Kasumi-1 (cell line): ENCODE data around the gene PIK3R3.
"Not testable (repeated sequence)": the region's sequence is repeated elsewhere in the genome, so short reads cannot be mapped to it uniquely, and the experiment has no call there.

Source experiments
- DNase-seq, 2 experiments: peaks; one replicate each; lab custom pipeline; 2025; lab: John Stamatoyannopoulos, UW

Gene PIK3R3

GRCh38 chr1:46102769-46103476 is 29.5 kb downstream of the PIK3R3 start:
- no peak for DNase-seq

DNA sequence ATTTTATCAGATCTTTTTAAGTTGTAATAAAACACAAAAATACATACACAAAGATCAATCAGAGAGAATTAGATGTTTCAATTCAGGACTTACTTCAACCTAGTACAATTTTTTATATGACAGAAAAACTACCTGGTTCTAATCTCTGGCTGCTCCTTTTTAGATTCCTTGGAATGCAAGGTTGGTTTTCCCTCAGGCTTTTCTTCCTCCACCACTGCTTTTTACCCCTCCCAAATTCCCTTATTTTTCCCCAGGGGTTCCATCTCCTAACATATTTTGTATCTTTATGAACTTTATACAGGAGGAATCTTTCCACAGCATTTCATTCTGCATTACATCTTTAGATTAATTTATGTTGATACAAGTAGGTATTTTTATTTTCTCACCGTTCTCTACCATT is 33.2 kb downstream of the PIK3R3 start:
- no peak for DNase-seq

- DNase-seq: no peak
These were observed 34.3 kb downstream of the PIK3R3 start for GRCh38 chr1:46098027-46098712.

DNA sequence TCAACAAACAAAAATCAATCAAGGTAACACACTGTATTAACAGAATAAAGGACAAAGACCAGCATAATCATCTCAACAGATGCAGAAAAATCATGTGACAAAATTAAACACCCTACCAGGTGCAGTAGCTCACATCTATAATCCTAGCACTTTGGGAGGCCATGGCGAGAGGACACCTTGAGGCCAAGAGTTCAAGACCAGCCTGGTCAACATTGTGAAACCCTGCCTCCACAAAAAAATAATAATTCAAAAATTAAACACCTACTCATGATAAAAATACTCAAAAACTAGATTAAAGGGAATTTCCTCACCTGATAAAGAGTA is 35.3 kb downstream of the PIK3R3 start:
- DNase-seq: no peak

GRCh38 chr1:46096269-46097148 is 35.9 kb downstream of the PIK3R3 start:
- DNase-seq: no peak

- not testable (repeated sequence) for DNase-seq
These were observed 37.3 kb downstream of the PIK3R3 start for GRCh38 chr1:46095110-46095509.

- DNase-seq: no peak
These were observed 37.9 kb downstream of the PIK3R3 start for GRCh38 chr1:46094471-46095005.

DNA sequence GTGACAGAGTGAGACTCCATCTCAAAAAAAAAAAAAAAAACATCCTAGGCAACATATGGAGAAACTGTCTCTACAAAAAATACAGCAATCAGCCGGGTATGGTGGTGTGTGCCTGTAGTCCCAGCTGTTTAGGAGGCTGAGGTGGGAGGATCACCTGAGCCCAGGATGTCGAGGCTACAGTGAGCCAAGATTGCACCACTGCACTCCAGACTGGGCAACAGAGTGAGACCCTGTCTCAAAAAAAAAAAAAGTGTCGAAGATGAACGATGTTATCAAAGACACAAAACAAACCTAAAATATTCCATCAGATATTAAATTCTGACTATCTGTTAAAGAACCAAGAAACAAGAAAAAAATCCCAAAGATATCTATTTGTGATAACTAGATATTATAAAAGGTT is 38.6 kb downstream of the PIK3R3 start:
- not testable (repeated sequence) for DNase-seq

DNA sequence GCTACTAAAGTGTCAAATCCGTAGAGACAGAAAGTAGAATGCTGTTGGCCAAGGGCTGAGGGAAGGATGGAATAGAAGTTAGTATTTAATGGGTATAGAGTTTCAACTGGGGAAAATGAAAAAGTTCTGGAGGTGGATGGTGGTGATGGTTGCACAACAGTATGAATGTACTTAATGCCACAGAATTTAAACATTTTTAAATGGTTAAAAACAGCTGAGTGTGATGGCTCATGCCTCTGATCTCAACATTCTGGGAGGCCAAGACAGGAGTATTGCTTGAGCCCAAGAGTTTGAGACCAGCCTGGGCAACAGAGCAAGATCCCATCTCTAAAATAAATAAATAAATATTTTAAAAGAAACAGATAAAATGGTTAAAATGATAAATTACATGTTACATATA is 44.5 kb downstream of the PIK3R3 start:
- DNase-seq: no peak

DNA sequence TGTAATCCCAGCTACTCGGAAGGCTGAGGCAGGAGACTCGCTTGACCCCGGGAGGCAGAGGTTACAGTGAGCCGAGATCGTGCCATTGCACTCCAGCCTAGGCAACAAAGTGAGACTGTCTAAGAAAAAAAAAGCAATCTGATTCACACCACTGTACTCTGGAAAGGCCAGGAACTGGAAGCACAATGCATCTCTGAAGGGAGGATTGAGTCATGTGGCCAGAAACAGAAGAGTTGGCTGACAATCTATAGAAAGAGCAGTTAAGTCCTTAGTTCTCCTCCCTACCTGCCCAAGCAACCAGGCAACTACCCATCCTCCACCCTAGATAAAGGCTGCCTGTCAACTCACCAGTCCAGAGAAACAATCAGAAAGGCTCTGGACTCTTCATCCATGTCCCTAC is 45.9 kb downstream of the PIK3R3 start:
- DNase-seq: no peak

DNA sequence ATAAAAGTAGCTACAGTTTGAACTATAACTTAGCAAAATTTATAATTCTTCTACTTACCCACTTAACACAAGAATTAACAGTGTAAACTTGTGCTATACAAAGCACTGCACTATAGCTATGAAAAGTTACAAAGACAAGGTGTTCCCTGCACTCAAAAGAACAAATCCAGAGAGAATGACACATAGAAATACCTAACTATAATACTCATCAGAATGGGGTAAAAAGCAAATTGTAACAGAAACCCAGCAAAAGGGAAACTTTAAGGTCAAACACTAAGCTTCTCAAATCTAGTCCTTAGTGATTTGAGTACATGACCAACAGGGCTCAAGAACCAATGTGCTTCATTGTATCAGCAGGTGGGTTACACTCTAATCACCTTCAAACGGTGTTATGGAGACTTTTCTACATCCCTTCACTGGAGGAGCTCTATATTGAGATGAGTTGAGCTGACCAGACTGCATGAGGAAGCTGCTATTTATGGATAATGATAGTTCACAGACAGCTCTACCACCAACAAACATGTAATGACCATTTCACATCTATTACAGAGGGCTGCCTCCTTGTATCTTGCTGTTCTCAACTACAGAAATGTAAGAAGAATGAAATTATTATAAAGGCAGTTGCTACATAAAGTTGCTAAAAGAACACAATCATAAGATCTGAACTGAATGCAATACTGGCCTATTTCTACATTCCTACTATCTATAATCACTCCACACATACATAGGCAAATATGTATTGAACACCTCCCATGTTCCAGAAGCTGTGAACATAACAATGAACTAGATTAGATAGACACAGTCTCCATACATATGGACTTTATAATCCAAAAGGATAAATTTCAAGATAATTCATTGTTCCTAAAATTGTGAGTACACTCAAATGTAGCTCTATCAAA is 47.6 kb downstream of the PIK3R3 start:
- no peak for DNase-seq

DNA sequence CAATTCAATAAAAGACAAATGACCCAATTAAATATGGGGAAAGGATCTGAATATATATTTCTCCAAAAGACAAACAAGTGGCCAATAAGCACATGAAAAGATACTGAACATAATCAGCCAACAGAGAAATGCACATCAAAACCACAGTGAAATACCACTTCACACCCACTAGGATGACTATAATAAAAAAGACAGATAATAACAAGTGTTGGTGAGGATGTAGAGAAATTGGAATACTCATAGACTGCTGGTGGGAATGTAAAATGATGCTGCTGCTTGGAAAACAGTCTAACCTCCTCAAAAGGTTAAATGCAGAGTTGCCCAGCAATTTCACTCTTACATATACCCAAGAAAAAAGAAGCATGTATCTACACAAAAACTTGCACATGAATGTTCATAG is 48.9 kb downstream of the PIK3R3 start:
- no peak for DNase-seq

- DNase-seq: no peak
These were observed 50.8 kb downstream of the PIK3R3 start for GRCh38 chr1:46081619-46082018.

GRCh38 chr1:46081206-46081605 is 51.2 kb downstream of the PIK3R3 start:
- DNase-seq: no peak

GRCh38 chr1:46080257-46080656 is 52.2 kb downstream of the PIK3R3 start:
- no peak for DNase-seq

- no peak for DNase-seq
These were observed 54.8 kb downstream of the PIK3R3 start for GRCh38 chr1:46077644-46078043.

GRCh38 chr1:46076343-46076742 is 56.1 kb downstream of the PIK3R3 start:
- no peak for DNase-seq

GRCh38 chr1:46072975-46073374 is 59.5 kb downstream of the PIK3R3 start:
- DNase-seq: no peak

DNA sequence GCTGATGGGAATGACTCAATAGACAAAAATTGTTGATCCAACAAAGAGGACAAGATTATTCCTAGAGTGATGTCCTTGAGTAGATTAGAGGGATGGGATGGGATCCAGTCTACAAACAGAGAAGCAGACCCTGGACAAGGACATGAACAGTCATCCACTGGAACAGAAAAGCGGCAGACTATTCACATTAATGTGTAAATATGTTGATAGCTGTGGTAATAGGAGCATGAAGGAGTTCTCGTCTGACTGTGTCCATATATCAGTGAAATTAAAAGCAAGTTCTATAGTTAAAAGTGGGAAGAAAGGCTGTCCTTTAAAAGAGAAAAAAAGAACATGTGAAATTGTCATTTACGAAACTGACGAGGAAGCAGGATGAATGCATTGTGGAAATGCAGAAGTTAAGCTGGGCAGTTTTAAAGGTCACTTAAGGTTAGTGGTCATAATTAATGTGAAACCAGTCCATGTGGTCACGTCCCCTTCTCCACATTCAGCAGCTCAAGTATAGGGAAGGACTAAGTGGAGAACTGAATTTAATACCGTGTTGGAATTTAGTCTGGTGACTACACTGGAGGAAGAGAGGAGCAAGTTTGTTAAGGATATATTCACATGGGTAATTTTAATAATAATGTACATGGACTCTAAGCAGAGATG is 62.1 kb downstream of the PIK3R3 start:
- DNase-seq: peak in 1 of 2 experiments; percentile 15

GRCh38 chr1:46068525-46068924 is 63.9 kb downstream of the PIK3R3 start:
- no peak for DNase-seq

GRCh38 chr1:46067652-46068051 is 64.8 kb downstream of the PIK3R3 start:
- no peak for DNase-seq
